A549 (cell line): ENCODE results near the gene ALDH1A2.

ENCODE experiments used
- POLR2A ChIP-seq: IDR thresholded peaks from 2 replicates; pipeline ENCODE4 v1.6.1; 2012; ENCODE audit warnings: mild to moderate bottlenecking, low read length
- RFX5 ChIP-seq: fragments of 450-650 bp; IDR thresholded peaks from 2 replicates; pipeline ENCODE4 v1.7.1; 2014; ENCODE audit warnings: antibody characterized with exemption, mild to moderate bottlenecking, moderate library complexity

DNA sequence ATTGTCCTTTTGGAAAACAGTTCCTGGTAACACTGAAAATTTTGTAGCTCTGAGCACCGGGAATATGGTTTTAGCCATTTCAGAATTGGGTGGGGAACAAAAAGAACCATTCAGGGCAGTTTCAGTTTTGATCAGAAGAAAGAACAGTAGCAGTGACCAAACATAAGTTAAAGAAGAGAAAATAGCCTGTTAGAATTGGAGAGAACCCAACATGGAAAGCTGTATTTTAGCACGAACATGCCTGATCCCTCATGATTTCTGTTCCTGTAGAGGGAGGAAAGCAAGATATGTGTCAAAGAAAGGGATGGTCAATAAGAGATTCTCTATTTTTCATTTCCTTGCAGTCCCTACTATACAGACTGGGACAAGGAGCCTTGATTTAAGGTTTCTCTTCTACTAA lies 119.9 kb downstream of the ALDH1A2 start:
- TF ChIP-seq POLR2A (no peak), RFX5 (no peak)
